ENCODE results near the gene MAP3K5.
"Not testable (repeated sequence)": the region's sequence is repeated elsewhere in the genome, so short reads cannot be mapped to it uniquely, and the experiment has no call there.

Gene MAP3K5
- 58.2 to 160 (median 99.1) reads per million in 4 experiments for total RNA-seq

GRCh38 chr6:136792410-136793262 is at the start of gene MAP3K5:
MAP3K5 (minus strand) TSS chr6:136792477; CDS start chr6:136792157, 320 bp downstream.
- peak; percentile 87 for DNase-seq

GRCh38 chr6:136840276-136841001 is 48.2 kb upstream of the MAP3K5 start:
- no peak for DNase-seq

GRCh38 chr6:136831873-136832562 is 39.7 kb upstream of the MAP3K5 start:
- DNase-seq, result no peak

GRCh38 chr6:136826216-136826615 is 33.9 kb upstream of the MAP3K5 start:
- no peak for DNase-seq

- DNase-seq, result no peak
Observed at GRCh38 chr6:136823128-136823660, 30.9 kb upstream of the MAP3K5 start.

GRCh38 chr6:136822376-136823127 is 30.3 kb upstream of the MAP3K5 start, which contains the start of gene PEX7:
PEX7 (plus strand) TSS chr6:136822592; CDS start chr6:136822666, 74 bp downstream.
- DNase-seq, result peak; percentile 74

- DNase-seq, result no peak
Observed at GRCh38 chr6:136822046-136822375, 29.7 kb upstream of the MAP3K5 start.

- DNase-seq, result no peak
Observed at GRCh38 chr6:136820561-136820960, 28.3 kb upstream of the MAP3K5 start.

- DNase-seq, result no peak
Observed at GRCh38 chr6:136816656-136817055, 24.4 kb upstream of the MAP3K5 start.

- DNase-seq, result not testable (repeated sequence)
Observed at GRCh38 chr6:136815608-136816007, 23.3 kb upstream of the MAP3K5 start.

GRCh38 chr6:136812174-136812573 is 19.9 kb upstream of the MAP3K5 start:
- no peak for DNase-seq

GRCh38 chr6:136811272-136811671 is 19.0 kb upstream of the MAP3K5 start:
- no peak for DNase-seq

- DNase-seq, result no peak
Observed at GRCh38 chr6:136809091-136809860, 17.0 kb upstream of the MAP3K5 start.

- no peak for DNase-seq
Observed at GRCh38 chr6:136803608-136804007, 11.3 kb upstream of the MAP3K5 start.

GRCh38 chr6:136801581-136801980 is 9.3 kb upstream of the MAP3K5 start:
- DNase-seq, result no peak

GRCh38 chr6:136798044-136798443 is 5.8 kb upstream of the MAP3K5 start:
- DNase-seq, result no peak

GRCh38 chr6:136795996-136796395 is 3.7 kb upstream of the MAP3K5 start:
- no peak for DNase-seq

- DNase-seq, result no peak
Observed at GRCh38 chr6:136795386-136795785, 3.1 kb upstream of the MAP3K5 start.

GRCh38 chr6:136793363-136793762 is 1.1 kb upstream of the MAP3K5 start:
- no peak for DNase-seq

- no peak for DNase-seq
Observed at GRCh38 chr6:136792095-136792409, 225 bp downstream of the MAP3K5 start.

- peak; percentile 24 for DNase-seq
Observed at GRCh38 chr6:136791296-136792094, 782 bp downstream of the MAP3K5 start.

All from effector CD8-positive, alpha-beta T cell (primary cell).